Panc1 (cell line): ENCODE results near the gene COQ8A.

ENCODE experiments used
- POLR2AphosphoS5 ChIP-seq: IDR thresholded peaks from 2 replicates; pipeline ENCODE4 v1.6.1; 2012; ENCODE audit warnings: mild to moderate bottlenecking, low read depth, low read length, moderate library complexity
- SIN3A ChIP-seq: IDR thresholded peaks from 2 replicates; pipeline ENCODE4 v1.6.1; 2012; ENCODE audit warnings: low read depth, mild to moderate bottlenecking, low read length, moderate library complexity, borderline replicate concordance; ENCODE audit not compliant: insufficient read depth
- TF ChIP-seq, protein P1 (sequence below): fragments of 450-650 bp; IDR thresholded peaks from 2 replicates; pipeline ENCODE4 v1.5.1; 2017; ENCODE audit warnings: mild to moderate bottlenecking
- TF ChIP-seq, protein P2 (sequence below), 2 experiments: IDR thresholded peaks; 2 replicates each; pipeline ENCODE4 v1.6.1; 2011 to 2012; ENCODE audit warnings: low read depth in 2 of 2, control low read depth in 1 of 2, low read length in 1 of 2, mild to moderate bottlenecking in 1 of 2, moderate library complexity in 1 of 2; ENCODE audit not compliant: insufficient read depth in 1 of 2

DNA sequence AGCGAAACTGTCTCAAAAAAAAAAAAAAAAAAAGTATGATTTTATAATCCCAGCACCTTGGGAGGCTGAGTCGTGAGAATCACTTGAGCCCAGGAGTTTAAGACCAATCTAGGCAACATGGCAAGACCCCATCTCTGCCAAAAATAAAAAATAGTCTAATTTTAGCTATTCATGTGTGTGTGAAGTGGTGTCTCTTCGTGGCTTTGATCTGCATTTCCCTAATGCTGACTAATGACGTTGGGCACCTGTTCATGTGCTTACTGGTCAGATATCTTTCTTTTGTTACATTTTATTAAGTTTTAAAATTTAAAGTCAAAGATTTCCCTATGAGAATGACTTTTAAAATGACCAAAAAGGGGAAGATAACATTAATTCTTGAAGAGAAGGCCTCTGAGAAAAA lies 38.7 kb upstream of the COQ8A start:
- TF ChIP-seq, protein P1, sequence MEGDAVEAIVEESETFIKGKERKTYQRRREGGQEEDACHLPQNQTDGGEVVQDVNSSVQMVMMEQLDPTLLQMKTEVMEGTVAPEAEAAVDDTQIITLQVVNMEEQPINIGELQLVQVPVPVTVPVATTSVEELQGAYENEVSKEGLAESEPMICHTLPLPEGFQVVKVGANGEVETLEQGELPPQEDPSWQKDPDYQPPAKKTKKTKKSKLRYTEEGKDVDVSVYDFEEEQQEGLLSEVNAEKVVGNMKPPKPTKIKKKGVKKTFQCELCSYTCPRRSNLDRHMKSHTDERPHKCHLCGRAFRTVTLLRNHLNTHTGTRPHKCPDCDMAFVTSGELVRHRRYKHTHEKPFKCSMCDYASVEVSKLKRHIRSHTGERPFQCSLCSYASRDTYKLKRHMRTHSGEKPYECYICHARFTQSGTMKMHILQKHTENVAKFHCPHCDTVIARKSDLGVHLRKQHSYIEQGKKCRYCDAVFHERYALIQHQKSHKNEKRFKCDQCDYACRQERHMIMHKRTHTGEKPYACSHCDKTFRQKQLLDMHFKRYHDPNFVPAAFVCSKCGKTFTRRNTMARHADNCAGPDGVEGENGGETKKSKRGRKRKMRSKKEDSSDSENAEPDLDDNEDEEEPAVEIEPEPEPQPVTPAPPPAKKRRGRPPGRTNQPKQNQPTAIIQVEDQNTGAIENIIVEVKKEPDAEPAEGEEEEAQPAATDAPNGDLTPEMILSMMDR: no peak
- TF ChIP-seq, protein P2, sequence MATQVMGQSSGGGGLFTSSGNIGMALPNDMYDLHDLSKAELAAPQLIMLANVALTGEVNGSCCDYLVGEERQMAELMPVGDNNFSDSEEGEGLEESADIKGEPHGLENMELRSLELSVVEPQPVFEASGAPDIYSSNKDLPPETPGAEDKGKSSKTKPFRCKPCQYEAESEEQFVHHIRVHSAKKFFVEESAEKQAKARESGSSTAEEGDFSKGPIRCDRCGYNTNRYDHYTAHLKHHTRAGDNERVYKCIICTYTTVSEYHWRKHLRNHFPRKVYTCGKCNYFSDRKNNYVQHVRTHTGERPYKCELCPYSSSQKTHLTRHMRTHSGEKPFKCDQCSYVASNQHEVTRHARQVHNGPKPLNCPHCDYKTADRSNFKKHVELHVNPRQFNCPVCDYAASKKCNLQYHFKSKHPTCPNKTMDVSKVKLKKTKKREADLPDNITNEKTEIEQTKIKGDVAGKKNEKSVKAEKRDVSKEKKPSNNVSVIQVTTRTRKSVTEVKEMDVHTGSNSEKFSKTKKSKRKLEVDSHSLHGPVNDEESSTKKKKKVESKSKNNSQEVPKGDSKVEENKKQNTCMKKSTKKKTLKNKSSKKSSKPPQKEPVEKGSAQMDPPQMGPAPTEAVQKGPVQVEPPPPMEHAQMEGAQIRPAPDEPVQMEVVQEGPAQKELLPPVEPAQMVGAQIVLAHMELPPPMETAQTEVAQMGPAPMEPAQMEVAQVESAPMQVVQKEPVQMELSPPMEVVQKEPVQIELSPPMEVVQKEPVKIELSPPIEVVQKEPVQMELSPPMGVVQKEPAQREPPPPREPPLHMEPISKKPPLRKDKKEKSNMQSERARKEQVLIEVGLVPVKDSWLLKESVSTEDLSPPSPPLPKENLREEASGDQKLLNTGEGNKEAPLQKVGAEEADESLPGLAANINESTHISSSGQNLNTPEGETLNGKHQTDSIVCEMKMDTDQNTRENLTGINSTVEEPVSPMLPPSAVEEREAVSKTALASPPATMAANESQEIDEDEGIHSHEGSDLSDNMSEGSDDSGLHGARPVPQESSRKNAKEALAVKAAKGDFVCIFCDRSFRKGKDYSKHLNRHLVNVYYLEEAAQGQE (IDR thresholded peaks at IDR 0.05; ENCODE audit: insufficient read depth in 1 of 2, low read depth in 2 of 2, low read length in 1 of 2): no peak
- TF ChIP-seq SIN3A (no peak), POLR2AphosphoS5 (no peak)
